HepG2 (cell line): Measurements from ENCODE around the gene NCDN. TPM values are rescaled to one million over a fixed set of nuclear protein-coding genes. Genes with fewer than 3 reads are reported as not detected.

ENCODE experiments used
- ATAC-seq: fragments of 200-7000 bp; cut with Tn5 transposase; 3 replicates; pipeline ENCODE4 v1.9.1; 2020; ENCODE audit warnings: mild to moderate bottlenecking, moderate library complexity
- BruUV-seq: library from RNA; stranded (reverse); fragments of 400-500 nt; replicated peaks from 2 replicates; lab custom pipeline; 2021; lab: Mats Ljungman, UMichigan
- CTCF ChIA-PET: fragments of 300-600 bp; formaldehyde crosslinking; extraction: SDS; loops from one replicate; lab custom pipeline; 2021; ENCODE audit warnings: low total read pairs, inconsistent platforms, low intra/inter-chr PET ratio; lab: Yijun Ruan, JAX
- POLR2A ChIA-PET: fragments of 350-600 bp; sonication (Branson Sonifier 250); formaldehyde crosslinking; loops from one replicate; lab custom pipeline; 2020; ENCODE audit warnings: antibody characterized with exemption, inconsistent platforms; lab: Yijun Ruan, JAX
- DNase-seq: peaks from one replicate; pipeline ENCODE4 v3.0.0-alpha.2; 2015; ENCODE audit warnings: low spot score
- FAIRE-seq: peaks from 3 replicates; lab custom pipeline; 2011; peaks lifted over from hg19 to GRCh38; lab: Jason Lieb, UNC
- H2AFZ ChIP-seq: one replicate; pipeline ENCODE4 v1.6.1; 2011; ENCODE audit warnings: low read length, inconsistent platforms
- H3K27ac ChIP-seq: fragments of 300-600 bp; 3 replicates; pipeline ENCODE4 v1.8.0; 2011; ENCODE audit warnings: mixed run types, mild to moderate bottlenecking, mixed read lengths, low read length, inconsistent platforms; ENCODE audit not compliant: insufficient read depth; ENCODE audit errors: extremely low read length
- H3K27me3 ChIP-seq, 2 experiments: fragments of 200-600 bp in 1 of 2; 2 replicates in 1 of 2; 3 replicates in 1 of 2; pipeline versions ENCODE4 v1.6.0 to v1.8.0; 2011; ENCODE audit warnings: low read length in 2 of 2, mild to moderate bottlenecking in 2 of 2, moderate library complexity in 2 of 2, inconsistent platforms in 1 of 2; ENCODE audit not compliant: insufficient read depth in 2 of 2, control insufficient read depth in 1 of 2
- H3K36me3 ChIP-seq, 2 experiments: fragments of 200-600 bp in 1 of 2; replicated peaks in 1 of 2; 2 replicates in 1 of 2; 3 replicates in 1 of 2; pipeline versions ENCODE4 v1.5.1 to v1.8.0; 2011; ENCODE audit warnings: low read length in 2 of 2, inconsistent platforms in 1 of 2; ENCODE audit not compliant: insufficient read depth in 2 of 2, control insufficient read depth in 1 of 2
- H3K4me1 ChIP-seq: 2 replicates; pipeline ENCODE4 v1.5.1; 2012; ENCODE audit warnings: low read length, inconsistent platforms; ENCODE audit not compliant: insufficient read depth
- H3K4me2 ChIP-seq: 2 replicates; pipeline ENCODE4 v1.6.0; 2011; ENCODE audit warnings: low read depth, low read length, inconsistent platforms
- H3K4me3 ChIP-seq, 3 experiments: fragments of 200-600 bp in 1 of 3; sonication (generic), shearing (Covaris generic) in 1 of 3; replicated peaks in 1 of 3; 2 replicates each; pipeline ENCODE4 v1.5.1; 2011 to 2016; ENCODE audit warnings: low read length in 3 of 3, inconsistent platforms in 2 of 3, low read depth in 2 of 3, mild to moderate bottlenecking in 2 of 3, control low read depth in 1 of 3, mixed read lengths in 1 of 3; ENCODE audit not compliant: insufficient read depth in 1 of 3
- H3K79me2 ChIP-seq: one replicate; pipeline ENCODE4 v1.6.1; 2011; ENCODE audit warnings: low read length, inconsistent platforms; ENCODE audit not compliant: insufficient read depth
- H3K9ac ChIP-seq: 2 replicates; pipeline ENCODE4 v1.6.0; 2011; ENCODE audit warnings: mild to moderate bottlenecking, low read depth, low read length, inconsistent platforms; ENCODE audit not compliant: insufficient read depth
- H3K9me3 ChIP-seq: 2 replicates; pipeline ENCODE4 v1.5.1; 2012; ENCODE audit warnings: mild to moderate bottlenecking, low read length
- H4K20me1 ChIP-seq: 2 replicates; pipeline ENCODE4 v1.6.0; 2011; ENCODE audit warnings: inconsistent platforms, mild to moderate bottlenecking, low read length, moderate library complexity; ENCODE audit not compliant: insufficient read depth
- ARHGAP35 ChIP-seq: sonication (generic); formaldehyde crosslinking; IDR thresholded peaks from 2 replicates; pipeline ENCODE4 v1.9.0; 2022; ENCODE audit warnings: mild to moderate bottlenecking, inconsistent platforms, moderate library complexity, missing genetic modification reagents, borderline replicate concordance
- CREM ChIP-seq, 2 experiments: sonication (generic) in 1 of 2; formaldehyde crosslinking in 1 of 2; IDR thresholded peaks; 2 replicates each; pipeline versions ENCODE4 v1.4.0 to v1.6.1; 2016 to 2020; ENCODE audit warnings: antibody characterized with exemption in 1 of 2, mild to moderate bottlenecking in 1 of 2, missing genetic modification reagents in 1 of 2
- EP300 ChIP-seq, 3 experiments: sonication (generic) in 1 of 3; formaldehyde crosslinking in 1 of 3; IDR thresholded peaks; 2 replicates each; pipeline versions ENCODE4 v1.5.1 to v1.6.1; 2011 to 2020; ENCODE audit warnings: low read depth in 2 of 3, low read length in 2 of 3, borderline replicate concordance in 1 of 3, improper control_type of control experiment in 1 of 3, mild to moderate bottlenecking in 1 of 3, missing genetic modification reagents in 1 of 3, moderate library complexity in 1 of 3
- FOXO1 ChIP-seq: sonication (generic); formaldehyde crosslinking; IDR thresholded peaks from 2 replicates; pipeline ENCODE4 v1.4.0; 2020; ENCODE audit warnings: missing genetic modification reagents
- ZNF777 ChIP-seq: sonication (generic); formaldehyde crosslinking; IDR thresholded peaks from 2 replicates; pipeline ENCODE4 v1.4.0; 2020; ENCODE audit warnings: missing genetic modification reagents
- ZNF850 ChIP-seq: sonication (generic); formaldehyde crosslinking; conservative IDR thresholded peaks from 2 replicates; pipeline ENCODE4 v1.9.0; 2021; ENCODE audit warnings: mild to moderate bottlenecking, missing genetic modification reagents
- WGBS: methylation state at CpG from one replicate; pipeline ENCODE4 v1.1.6; 2017; ENCODE audit warnings: low lambda C conversion rate; 5-methylcytosine and 5-hydroxymethylcytosine counted together
- in situ Hi-C: cut with HindIII; loops from 2 replicates; pipeline ENCODE4 v1.10.0; 2017; ENCODE audit warnings: low pct_unique_long_range_greater_than_20kb; ENCODE audit not compliant: extremely low pct_ligation_motif_present
- intact Hi-C: fragments of 100-400 bp; cut with micrococcal nuclease; formaldehyde crosslinking; loops from one replicate; pipeline ENCODE4 v1.10.0; 2022; ENCODE audit not compliant: unreplicated experiment
- polyA plus RNA-seq, 8 experiments: library from polyadenylated mRNA; depleted of rRNA in 3 of 8; stranded (reverse) in 7 of 8; unstranded in 1 of 8; fragments of >200 nt; fragmentation: Illumina TruSeq in 4 of 8; extraction: Trizol in 4 of 8; gene quantifications; 2 replicates each; pipeline versions ENCODE4 v1.2.1 to v1.2.3, GENCODE V29; 2011 to 2016; ENCODE audit warnings: low read depth in 4 of 8, missing spikeins in 1 of 8, mixed read lengths in 1 of 8; ENCODE audit not compliant: insufficient read depth in 1 of 8
- total RNA-seq, 5 experiments: library from RNA; depleted of rRNA; stranded (reverse); fragments of >200 nt; fragmentation: Illumina TruSeq; extraction: Trizol; gene quantifications; 2 replicates each; pipeline ENCODE4 v1.2.3, GENCODE V29; 2016; ENCODE audit warnings: low read depth in 1 of 5
- TF ChIP-seq, protein P1 (sequence below): sonication (generic); formaldehyde crosslinking; conservative IDR thresholded peaks from 2 replicates; pipeline ENCODE4 v1.4.0; 2020; ENCODE audit warnings: missing genetic modification reagents
- TF ChIP-seq, protein P2 (sequence below): sonication (generic); formaldehyde crosslinking; IDR thresholded peaks from 2 replicates; pipeline ENCODE4 v1.5.1; 2020; ENCODE audit warnings: missing genetic modification reagents, mild to moderate bottlenecking, borderline replicate concordance
- TF ChIP-seq, protein P3 (sequence below): sonication (generic); formaldehyde crosslinking; IDR thresholded peaks from 2 replicates; pipeline ENCODE4 v1.4.0; 2020; ENCODE audit warnings: missing genetic modification reagents

The NCDN gene
- total and polyA plus RNA-seq, 2 of the 13 experiments (the other 11 are each of a cell fraction or from before 2014, with no cell fraction given), result 6.6 to 9.3 TPM

DNA sequence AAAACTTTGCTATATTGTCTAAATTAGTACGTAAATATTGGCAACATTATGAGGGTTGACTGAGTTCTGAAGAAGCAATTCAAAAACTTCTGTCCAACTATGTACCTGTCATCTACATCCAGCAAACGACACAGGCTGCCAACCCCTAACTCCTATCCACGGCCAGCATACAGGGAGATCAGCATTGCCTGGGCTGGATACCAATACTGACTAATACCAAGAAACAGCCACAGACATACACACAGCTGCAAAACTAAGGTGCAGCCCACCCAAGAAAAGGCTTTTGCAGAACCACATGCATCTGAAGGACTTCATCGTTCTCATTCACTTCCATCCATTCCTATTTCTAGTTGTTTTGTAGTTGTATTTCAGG is 2.4 kb upstream of the NCDN start:
- ATAC-seq (no peak), DNase-seq (no peak), FAIRE-seq (no peak)
- H3K9ac ChIP-seq, result 0 out of 2 replicates have a peak overlapping the region, but pooled peaks have one; percentile 89
- intact Hi-C loops, result no loop called here
- H3K4me1 ChIP-seq, result peaks cover 52% of the 10 kb centered on the region
- POLR2A ChIA-PET, result interaction anchor here (1.6 kb wide), 1 partner anchor 15 kb away, joined by 6 read pairs; no protein-coding TSS in a partner anchor
- peaks cover 14% of the 10 kb centered on the region for H4K20me1 ChIP-seq
- no peaks in the 10 kb centered on the region for H3K27me3 ChIP-seq
- TF ChIP-seq ZNF850 (CRISPR knock-in tag) (no peak), EP300 (IDR thresholded peaks at IDR 0.05; ENCODE audit: low read depth in 2 of 2, low read length in 2 of 2) (no peak), EP300 (CRISPR knock-in tag; IDR thresholded peaks at IDR 0.05; ENCODE audit: borderline replicate concordance) (no peak), ARHGAP35 (no peak)
- BruUV-seq, result no TSS peak
- H2AFZ ChIP-seq, result no peak overlapping the region
- peaks cover 24% of the 10 kb centered on the region for H3K79me2 ChIP-seq
- peak overlapping the region; percentile 80 for H3K4me2 ChIP-seq
- WGBS, result 87% methylated on average over 4 of the region's 4 CpGs
- H3K36me3 ChIP-seq, result peaks cover 7 to 29% of the 10 kb centered on the region in 2 experiments; a peak in 4 of 5 replicates
- peak overlapping the region in 1 of 3 experiments; percentile 35; a peak in 1 of 6 replicates for H3K4me3 ChIP-seq
- H3K27ac ChIP-seq, result no peak overlapping the region
- in situ Hi-C loops, result loop anchor here (10.0 kb wide), 1 partner anchor 360 kb away; the partner anchor contains the start of gene SFPQ
- CTCF ChIA-PET, result no interaction called here
- H3K9me3 ChIP-seq, result no peaks in the 10 kb centered on the region

DNA sequence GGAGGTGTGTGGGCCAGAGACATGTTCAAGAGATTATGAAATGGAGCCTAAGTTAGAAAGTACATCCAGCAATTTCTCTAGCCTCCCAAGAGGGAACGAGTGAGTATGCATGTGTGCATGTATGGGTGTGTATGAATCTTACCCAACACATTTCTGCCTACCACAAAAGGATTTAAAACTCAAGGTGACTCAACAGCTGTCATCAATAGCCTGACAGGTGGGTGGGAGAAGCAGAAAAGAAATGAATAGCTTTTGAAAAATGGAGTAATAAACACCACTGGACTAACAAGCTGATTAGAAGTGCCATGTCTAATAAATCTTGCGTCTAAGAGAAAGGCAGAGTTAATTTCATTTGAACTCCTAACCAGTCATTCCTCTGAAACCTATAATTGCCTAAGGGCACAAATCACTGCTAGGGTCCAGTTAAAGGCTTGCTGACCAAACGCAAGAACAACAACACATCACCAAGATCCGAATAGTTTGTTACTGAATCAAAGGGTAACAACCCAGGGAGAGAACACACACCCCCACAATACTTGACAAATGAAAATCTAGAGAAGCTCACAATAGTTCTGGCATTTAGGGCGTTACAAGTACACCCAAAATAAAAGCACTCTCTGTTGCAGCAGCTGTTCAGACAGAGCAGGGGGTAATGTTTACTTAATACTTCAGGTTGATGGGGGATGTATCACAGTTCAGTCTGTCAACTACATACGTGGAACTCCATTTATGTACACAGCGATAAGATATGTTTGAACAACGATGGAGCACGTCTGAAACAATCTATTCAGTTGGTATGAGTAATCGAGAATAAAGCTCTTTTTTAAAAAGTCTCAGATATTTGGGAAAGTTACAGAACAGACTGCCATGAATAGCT is 1.8 kb upstream of the NCDN start:
- H3K27ac ChIP-seq, result peak overlapping the region; percentile 98
- H3K4me2 ChIP-seq, result peak overlapping the region; percentile 80
- H3K27me3 ChIP-seq, result no peaks in the 10 kb centered on the region
- intact Hi-C loops, result no loop called here
- peak; percentile 63 for ATAC-seq
- in situ Hi-C loops, result loop anchor here (10.0 kb wide), 1 partner anchor 361 kb away; the partner anchor contains the start of gene SFPQ
- peaks cover 7 to 26% of the 10 kb centered on the region in 2 experiments; a peak in 4 of 5 replicates for H3K36me3 ChIP-seq
- 7% methylated on average over 10 of the region's 10 CpGs for WGBS
- no peak overlapping the region for H2AFZ ChIP-seq
- no peaks in the 10 kb centered on the region for H3K9me3 ChIP-seq
- H3K4me1 ChIP-seq, result peaks cover 52% of the 10 kb centered on the region
- BruUV-seq, result no TSS peak
- peaks cover 22% of the 10 kb centered on the region for H3K79me2 ChIP-seq
- DNase-seq, result peak; percentile 97
- H4K20me1 ChIP-seq, result peaks cover 14% of the 10 kb centered on the region
- peak overlapping the region; percentile 89 for H3K9ac ChIP-seq
- CTCF ChIA-PET, result no interaction called here
- POLR2A ChIA-PET, result interaction anchor here (0.8 to 2.4 kb wide), 15 partner anchors 8 to 363 kb away, joined by 3 to 25 read pairs (median 5); partner anchors contain the start of genes CLSPN, SFPQ and TFAP2E
- peak; percentile 96 for FAIRE-seq
- peak overlapping the region; percentile 67 to 84 (median 82); a peak in 5 of 6 replicates for H3K4me3 ChIP-seq
- TF ChIP-seq CREM (IDR thresholded peaks at IDR 0.05) (peak; percentile 75; the same call in 1 of the 2 replicates), CREM (CRISPR knock-in tag; IDR thresholded peaks at IDR 0.05) (no peak), FOXO1 (CRISPR knock-in tag) (peak; percentile 46; the same call in 1 of the 2 replicates), ZNF777 (no peak)
- TF ChIP-seq, protein P1, sequence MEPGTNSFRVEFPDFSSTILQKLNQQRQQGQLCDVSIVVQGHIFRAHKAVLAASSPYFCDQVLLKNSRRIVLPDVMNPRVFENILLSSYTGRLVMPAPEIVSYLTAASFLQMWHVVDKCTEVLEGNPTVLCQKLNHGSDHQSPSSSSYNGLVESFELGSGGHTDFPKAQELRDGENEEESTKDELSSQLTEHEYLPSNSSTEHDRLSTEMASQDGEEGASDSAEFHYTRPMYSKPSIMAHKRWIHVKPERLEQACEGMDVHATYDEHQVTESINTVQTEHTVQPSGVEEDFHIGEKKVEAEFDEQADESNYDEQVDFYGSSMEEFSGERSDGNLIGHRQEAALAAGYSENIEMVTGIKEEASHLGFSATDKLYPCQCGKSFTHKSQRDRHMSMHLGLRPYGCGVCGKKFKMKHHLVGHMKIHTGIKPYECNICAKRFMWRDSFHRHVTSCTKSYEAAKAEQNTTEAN, result no peak
- TF ChIP-seq, protein P2, sequence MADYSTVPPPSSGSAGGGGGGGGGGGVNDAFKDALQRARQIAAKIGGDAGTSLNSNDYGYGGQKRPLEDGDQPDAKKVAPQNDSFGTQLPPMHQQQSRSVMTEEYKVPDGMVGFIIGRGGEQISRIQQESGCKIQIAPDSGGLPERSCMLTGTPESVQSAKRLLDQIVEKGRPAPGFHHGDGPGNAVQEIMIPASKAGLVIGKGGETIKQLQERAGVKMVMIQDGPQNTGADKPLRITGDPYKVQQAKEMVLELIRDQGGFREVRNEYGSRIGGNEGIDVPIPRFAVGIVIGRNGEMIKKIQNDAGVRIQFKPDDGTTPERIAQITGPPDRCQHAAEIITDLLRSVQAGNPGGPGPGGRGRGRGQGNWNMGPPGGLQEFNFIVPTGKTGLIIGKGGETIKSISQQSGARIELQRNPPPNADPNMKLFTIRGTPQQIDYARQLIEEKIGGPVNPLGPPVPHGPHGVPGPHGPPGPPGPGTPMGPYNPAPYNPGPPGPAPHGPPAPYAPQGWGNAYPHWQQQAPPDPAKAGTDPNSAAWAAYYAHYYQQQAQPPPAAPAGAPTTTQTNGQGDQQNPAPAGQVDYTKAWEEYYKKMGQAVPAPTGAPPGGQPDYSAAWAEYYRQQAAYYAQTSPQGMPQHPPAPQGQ (CRISPR knock-in tag), result no peak
- TF ChIP-seq, protein P3, sequence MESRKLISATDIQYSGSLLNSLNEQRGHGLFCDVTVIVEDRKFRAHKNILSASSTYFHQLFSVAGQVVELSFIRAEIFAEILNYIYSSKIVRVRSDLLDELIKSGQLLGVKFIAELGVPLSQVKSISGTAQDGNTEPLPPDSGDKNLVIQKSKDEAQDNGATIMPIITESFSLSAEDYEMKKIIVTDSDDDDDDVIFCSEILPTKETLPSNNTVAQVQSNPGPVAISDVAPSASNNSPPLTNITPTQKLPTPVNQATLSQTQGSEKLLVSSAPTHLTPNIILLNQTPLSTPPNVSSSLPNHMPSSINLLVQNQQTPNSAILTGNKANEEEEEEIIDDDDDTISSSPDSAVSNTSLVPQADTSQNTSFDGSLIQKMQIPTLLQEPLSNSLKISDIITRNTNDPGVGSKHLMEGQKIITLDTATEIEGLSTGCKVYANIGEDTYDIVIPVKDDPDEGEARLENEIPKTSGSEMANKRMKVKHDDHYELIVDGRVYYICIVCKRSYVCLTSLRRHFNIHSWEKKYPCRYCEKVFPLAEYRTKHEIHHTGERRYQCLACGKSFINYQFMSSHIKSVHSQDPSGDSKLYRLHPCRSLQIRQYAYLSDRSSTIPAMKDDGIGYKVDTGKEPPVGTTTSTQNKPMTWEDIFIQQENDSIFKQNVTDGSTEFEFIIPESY (CRISPR knock-in tag), result no peak
